Activated CD8-positive, alpha-beta memory T cell treated with anti-CD3 and anti-CD28 coated beads for 4 hours (primary cell): ENCODE results near the gene NFASC.

Source experiments
- DNase-seq, 2 donors: peaks; one replicate each; pipeline ENCODE4 v3.0.0-alpha.2; 2020; ENCODE audit warnings: low read depth in 2 of 2

The NFASC gene

GRCh38 chr1:204889681-204890383 is 19.2 kb downstream of the NFASC start:
- DNase-seq: no peak

GRCh38 chr1:204891860-204892259 is 21.2 kb downstream of the NFASC start:
- no peak for DNase-seq

- no peak for DNase-seq
These were observed 23.4 kb downstream of the NFASC start for GRCh38 chr1:204894031-204894430.

GRCh38 chr1:204894606-204895005 is 23.9 kb downstream of the NFASC start:
- no peak for DNase-seq

- DNase-seq: no peak
These were observed 25.4 kb downstream of the NFASC start for GRCh38 chr1:204896023-204896422.

GRCh38 chr1:204896787-204897469 is 26.3 kb downstream of the NFASC start:
- no peak for DNase-seq

GRCh38 chr1:204900721-204901120 is 30.1 kb downstream of the NFASC start:
- no peak for DNase-seq

GRCh38 chr1:204902671-204903070 is 32.0 kb downstream of the NFASC start:
- DNase-seq: no peak

GRCh38 chr1:204904228-204904810 is 33.7 kb downstream of the NFASC start:
- no peak for DNase-seq

- DNase-seq: no peak
These were observed 38.4 kb downstream of the NFASC start for GRCh38 chr1:204909109-204909508.

- DNase-seq: no peak
These were observed 45.3 kb downstream of the NFASC start for GRCh38 chr1:204915861-204916495.

GRCh38 chr1:204917802-204918201 is 47.1 kb downstream of the NFASC start:
- no peak for DNase-seq

- no peak for DNase-seq
These were observed 49.8 kb downstream of the NFASC start for GRCh38 chr1:204920511-204920910.

- DNase-seq: no peak
These were observed 50.3 kb downstream of the NFASC start for GRCh38 chr1:204920967-204921366.

GRCh38 chr1:204921855-204922516 is 51.3 kb downstream of the NFASC start:
- no peak for DNase-seq

GRCh38 chr1:204923201-204923600 is 52.5 kb downstream of the NFASC start:
- no peak for DNase-seq

GRCh38 chr1:204923626-204924012 is 53.0 kb downstream of the NFASC start:
- DNase-seq: no peak

- no peak for DNase-seq
These were observed 53.5 kb downstream of the NFASC start for GRCh38 chr1:204924013-204924759.

GRCh38 chr1:204925701-204926100 is 55.0 kb downstream of the NFASC start:
- no peak for DNase-seq

GRCh38 chr1:204927673-204928641 is 57.3 kb downstream of the NFASC start:
- no peak for DNase-seq
